ENCODE measurements around the gene ATG12.
"Not testable (repeated sequence)": the region's sequence is repeated elsewhere in the genome, so short reads cannot be mapped to it uniquely, and the experiment has no call there.

ATG12 gene

DNA sequence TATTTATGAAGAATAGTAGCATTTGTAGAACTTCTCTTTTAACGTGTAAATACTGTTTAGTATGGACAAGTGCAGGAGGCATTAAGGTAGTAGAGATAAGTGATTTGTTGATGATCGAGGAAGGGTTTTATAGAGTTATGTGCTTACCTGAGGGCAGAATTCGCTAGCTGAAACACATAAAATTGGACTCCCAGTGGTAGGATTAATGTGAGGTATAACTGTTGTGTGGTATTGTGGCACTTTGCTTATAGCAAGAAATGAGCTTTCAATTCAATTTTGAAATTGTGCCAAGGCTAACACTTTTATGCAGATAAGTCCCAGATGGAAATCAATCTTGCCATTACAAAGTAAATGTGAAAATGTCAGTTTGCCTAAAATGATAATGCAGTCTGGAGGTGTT, 1.6 kb upstream of the ATG12 start:
- DNase-seq (ENCODE audit: low read depth in 2 of 2) = no peak

DNA sequence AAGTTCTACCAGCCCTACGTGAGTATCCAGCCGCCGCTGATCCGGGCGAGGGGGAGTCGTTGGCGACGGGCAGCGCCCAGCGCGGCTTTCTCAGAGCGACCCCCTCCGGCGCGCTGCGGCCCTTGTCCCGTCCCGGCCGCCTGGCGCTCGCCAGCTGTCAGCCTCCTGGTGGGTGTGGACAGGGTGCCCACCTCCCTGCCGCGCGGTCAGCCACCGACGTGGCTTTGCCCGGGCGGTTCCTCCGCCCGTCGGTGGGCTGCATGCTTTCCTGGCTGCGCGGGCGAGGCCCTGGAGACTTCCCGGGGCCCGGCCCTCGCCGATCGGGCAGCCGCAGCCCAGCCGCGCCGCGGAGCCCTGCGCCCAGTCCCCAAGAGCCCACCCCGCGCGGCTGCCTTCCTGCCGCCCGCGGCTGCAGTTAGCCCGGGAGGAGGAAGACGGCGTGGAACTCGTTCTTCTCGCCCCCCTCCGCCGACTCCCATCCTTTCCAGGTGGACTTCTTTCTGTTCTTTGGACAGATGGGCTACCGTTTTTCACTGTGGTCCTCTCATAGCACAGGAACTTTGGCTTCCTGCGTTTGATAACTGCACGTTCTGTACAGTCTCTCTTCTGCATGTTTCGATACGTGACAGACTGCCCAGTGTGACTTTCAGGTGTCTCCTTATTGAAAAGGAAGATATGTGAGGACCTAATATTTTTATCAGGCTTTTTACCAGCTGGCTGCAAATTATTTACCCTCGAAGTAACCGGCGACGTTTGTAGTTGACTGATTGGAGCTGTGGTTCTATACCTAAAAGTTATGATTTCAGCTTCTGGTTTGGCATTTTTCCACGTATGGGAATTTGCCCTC, 947 bp upstream of the ATG12 start:
- no peak for DNase-seq (ENCODE audit: low read depth in 2 of 2)

DNA sequence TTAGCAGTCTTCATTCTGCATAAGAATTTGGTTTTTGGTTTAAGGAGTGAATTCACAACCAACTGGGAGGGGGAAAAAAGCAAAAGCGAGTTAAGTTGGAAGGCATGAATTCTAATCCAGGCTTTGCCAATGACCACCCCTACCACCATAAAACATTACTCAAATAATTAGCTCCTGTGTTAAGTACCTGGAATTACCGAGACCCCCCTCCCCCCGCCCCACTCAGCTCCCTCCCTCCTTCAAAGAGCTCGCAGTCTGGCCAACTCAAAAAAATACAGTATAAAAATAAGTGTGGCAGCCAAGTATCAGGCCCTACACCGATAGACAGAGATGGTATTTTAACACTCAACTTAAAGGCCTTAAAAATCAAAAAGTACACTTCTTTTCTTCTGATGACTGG, 492 bp downstream of the ATG12 start:
- DNase-seq (ENCODE audit: low read depth in 2 of 2) = no peak

DNA sequence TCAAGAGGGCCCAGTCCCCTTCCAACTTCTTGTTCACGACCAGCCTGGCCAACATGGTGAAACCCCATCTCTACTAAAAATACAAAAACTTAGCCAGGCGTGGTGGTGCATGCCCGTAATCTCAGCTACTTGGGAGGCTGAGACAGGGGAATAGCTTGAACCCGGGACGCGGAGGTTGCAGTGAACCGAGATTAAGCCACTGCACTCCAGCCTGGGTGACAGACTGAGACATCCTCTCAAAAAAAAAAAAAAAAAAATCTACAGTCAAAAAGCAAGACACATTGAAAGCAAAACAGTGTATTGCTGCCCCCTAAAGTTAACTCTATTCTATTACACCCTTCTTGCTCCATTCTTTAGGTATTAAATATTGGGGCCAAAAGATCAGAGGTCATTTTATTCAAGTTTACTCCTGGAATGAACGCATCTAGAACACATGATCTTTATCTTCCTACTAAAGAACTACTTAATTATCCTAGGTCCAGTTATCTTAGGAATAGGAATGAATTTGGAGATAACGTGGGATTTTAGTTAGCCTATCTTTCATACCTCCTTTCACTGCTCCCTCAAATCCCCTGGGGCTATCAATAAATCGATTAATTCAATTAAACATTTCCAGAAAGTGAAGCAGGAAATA, 2.4 kb downstream of the ATG12 start:
- no peak for DNase-seq (ENCODE audit: low read depth in 2 of 2)

DNA sequence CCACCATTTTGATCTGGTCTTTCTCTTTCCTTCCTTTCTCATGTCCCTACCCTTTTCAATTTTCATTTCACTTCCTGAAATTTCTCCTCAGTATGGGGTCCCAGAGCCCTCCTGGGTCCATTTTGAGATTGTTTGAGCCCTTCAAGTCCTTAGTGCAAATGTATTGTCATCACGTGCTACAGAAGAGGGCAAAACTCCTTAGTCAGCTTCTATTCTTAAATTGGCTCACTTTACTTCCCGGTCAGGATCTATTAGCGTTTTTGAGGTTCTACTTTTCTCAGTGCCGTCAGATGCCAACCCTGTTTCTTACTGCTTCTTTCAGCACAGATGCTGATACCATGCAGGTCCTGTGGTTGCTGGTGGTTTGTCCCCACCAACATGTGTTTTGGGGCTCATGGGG, 5.9 kb downstream of the ATG12 start:
- DNase-seq (ENCODE audit: low read depth in 2 of 2) = no peak

DNA sequence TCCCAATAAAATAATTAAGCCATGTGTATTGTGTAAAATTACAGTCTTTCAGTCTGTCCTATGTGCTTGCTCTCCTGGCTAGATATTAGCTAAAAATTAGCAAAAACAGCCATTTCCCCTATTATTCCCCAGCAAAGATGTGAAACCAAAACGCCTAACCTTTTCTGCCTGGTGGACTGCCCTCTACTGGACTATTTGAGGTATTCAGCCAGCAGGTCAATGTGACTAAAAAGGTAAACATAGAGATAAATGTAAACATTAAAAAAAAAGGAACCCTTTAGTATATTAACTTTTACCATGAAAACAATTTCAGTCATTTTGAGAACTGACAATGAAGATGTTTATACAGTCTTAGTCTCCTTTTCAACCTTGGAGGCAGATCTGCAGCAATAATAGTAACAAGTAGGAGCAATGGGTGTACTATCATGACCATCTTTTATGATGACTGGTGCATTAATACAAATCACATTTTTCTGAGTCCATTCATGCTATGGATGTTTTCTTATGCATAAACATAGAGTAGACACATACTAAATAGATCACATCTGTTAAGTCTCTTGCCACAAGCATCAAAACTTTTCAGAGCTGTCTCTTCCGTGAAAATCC, 10.1 kb downstream of the ATG12 start:
- no peak for DNase-seq (ENCODE audit: low read depth in 2 of 2)

DNA sequence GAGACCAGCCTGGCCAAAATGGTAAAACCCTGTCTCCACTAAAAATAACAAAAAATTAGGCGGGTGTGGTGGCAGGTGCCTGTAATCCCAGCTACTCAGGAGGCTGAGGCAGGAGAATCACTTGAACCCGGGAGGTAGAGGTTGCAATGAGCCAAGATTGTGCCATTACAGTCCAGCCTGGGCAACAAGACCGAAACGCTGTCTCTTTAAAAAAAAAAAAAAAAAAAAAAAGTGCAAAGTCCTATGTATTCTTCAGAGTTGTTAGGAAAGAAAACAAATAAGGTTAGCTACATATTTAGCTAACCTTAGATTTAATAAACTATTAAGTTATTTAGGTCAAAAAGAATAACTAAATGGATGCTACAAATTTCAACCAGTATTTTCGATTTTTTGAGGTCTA, 11.5 kb downstream of the ATG12 start:
- no peak for DNase-seq (ENCODE audit: low read depth in 2 of 2)

DNA sequence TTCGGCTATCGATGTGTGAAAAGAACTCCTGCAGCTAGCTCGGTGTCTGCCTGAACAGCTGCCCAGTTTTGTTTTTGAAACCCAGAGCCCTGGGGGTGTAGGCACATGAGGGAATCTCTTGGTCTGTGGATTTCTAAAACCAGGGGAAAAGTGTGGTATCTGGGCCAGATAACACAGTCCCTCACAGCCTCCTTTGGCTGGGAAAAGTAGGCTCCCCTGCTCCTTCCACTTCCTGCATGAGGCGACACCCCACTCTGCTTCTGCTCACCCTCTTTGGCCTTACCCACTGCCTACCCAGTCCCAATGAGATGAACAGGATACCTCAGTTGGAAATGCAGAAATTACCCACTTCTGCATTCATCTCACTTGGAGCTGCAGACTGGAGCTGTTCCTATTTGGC, 15.4 kb downstream of the ATG12 start:
- DNase-seq (ENCODE audit: low read depth in 2 of 2) = no peak

DNA sequence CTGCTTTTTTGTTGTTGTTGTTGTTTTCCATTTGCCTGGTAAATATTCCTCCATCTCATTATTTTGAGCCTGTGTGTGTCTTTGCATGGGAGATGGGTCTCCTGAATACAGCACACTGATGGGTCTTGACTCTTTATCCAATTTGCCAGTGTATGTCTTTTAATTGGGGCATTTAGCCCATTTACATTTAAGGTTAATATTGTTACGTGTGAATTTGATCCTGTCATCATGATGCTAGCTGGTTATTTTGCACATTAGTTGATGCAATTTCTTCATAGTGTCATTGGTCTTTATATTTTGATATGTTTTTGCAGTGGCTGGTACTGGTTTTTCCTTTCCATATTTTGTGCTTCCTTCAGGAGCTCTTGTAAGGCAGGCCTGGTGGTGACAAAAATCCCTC, 16.4 kb downstream of the ATG12 start:
- DNase-seq (ENCODE audit: low read depth in 2 of 2) = not testable (repeated sequence)

DNA sequence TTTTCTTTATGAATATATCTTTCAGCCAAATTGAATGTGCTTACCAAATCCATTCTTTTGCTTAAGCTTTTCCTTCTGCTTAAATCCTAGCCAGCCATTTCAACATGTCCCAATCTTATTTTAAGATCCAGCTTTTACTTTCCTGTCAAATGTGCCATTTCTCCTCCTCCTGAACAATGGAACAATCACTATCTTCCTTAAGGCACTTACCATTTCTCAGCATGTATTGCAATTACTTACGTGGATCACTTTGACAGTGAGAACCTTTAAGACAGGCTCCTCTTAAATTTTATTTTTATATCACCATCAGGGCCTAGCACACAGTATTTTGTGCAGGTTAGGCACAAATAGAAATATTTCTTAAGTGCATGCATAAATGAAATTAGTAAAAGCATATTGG, 20.5 kb downstream of the ATG12 start:
- no peak for DNase-seq (ENCODE audit: low read depth in 2 of 2)

DNA sequence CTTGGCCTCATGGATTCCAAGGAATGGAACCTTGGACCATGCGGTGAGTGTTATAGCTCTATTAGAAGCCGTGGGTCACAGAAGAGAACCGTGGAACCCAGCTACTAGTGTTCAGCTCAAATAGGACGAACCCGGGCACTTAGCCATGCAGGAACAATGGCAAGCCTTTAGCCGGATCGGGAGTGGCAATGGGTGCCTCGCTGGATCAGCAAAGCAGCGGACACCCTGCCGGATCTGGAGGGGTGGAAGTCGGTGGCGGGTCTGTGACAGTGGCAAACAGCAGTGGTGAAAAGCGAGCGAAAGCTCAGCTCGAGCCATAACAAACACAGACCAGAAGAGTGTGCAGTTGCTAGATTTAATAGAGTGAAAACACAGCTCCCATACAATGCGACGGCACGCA, 22.5 kb downstream of the ATG12 start:
- no peak for DNase-seq (ENCODE audit: low read depth in 2 of 2)

DNA sequence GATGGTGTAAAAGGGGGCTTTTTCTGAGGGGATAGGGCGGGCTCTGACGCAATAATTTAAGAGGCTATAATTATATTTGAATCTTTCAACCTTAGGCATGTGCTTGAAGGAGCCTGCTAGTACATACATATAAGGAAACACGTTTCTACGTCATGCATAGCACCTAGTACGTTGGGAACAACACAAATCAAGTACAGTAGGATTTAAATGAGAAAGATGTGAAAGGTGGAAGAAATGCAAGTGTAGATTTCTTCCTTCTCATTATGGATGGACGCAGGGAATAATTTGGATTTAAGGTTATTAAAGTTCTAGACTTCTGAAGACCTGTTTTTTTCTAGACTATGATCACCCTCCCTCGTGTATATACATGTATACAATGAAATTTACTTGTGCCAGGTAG, 24.0 kb downstream of the ATG12 start:
- no peak for DNase-seq (ENCODE audit: low read depth in 2 of 2)

DNA sequence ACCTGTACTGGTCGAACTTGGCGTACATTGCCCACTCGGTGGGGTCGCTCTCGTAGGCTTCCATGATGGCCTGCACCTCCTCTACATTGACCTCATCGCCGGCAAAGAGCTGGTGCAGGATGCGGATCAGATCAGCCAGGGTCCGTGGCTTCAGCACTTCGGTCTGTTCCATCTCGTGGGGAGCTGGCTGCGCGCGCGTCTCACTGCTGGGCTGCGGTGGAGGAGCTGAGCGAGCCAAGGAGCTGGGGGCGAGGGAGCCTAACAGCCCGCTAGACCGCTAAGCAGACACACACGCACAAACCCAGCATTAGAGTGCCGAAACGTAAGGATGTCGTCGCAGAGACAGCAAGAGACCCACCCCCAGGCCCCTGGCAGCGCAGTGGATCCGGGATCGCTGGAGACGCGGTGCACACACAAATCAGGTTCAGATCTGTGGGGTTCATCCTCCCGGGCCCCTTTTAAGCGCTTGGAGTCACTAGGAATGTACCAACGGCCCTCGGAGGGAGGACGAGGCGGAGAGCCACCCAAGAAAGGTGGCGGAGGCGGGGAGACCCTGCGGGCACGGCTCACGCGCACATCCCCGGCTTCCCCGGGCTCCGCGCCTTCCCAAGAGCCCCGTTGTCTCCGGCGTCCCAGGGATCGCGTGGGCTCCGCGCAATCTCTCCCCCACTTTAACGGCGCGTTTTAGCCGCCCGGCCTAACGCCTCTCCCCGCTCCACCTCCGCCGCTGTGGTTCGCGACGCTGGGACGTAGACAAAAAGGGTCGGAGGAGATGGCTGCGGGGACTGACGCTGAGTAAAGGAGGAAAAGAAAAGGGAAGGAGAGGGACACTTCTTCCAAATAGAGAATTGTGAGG, 24.9 kb downstream of the ATG12 start, which contains the start of gene CDO1:
Gene CDO1 (minus strand): TSS at position 434 of the 856 bp plus-strand sequence. CDS start 262 bp downstream, at position 172.
- no peak for DNase-seq (ENCODE audit: low read depth in 2 of 2)

DNA sequence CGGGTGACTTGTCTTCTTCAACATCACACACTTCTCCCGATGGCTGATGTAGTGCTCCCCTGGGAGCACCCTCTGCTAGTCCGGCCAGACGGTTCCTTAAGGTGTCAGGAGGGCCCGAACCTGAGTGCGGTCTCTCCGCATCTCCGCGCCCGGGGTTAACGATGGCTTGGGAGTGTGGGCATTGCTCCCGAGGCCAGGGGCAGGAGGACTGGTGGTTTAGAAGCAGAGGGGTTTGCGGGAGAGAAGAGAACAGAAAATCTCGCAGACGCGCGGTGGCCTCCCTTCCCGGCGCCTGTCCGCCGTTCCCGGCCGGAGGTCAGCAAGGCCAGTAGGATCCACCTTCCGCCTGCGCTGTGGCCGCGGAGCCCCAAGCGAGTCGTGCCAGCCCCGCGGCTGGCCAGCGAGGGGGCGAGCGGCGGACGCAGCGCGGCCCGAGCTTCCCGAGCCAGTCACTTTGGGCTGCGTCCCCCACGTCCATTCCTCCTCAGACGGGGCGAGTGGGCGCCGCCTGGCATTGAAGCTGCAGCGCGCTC, 25.6 kb downstream of the ATG12 start:
- DNase-seq (ENCODE audit: low read depth in 2 of 2) = no peak

DNA sequence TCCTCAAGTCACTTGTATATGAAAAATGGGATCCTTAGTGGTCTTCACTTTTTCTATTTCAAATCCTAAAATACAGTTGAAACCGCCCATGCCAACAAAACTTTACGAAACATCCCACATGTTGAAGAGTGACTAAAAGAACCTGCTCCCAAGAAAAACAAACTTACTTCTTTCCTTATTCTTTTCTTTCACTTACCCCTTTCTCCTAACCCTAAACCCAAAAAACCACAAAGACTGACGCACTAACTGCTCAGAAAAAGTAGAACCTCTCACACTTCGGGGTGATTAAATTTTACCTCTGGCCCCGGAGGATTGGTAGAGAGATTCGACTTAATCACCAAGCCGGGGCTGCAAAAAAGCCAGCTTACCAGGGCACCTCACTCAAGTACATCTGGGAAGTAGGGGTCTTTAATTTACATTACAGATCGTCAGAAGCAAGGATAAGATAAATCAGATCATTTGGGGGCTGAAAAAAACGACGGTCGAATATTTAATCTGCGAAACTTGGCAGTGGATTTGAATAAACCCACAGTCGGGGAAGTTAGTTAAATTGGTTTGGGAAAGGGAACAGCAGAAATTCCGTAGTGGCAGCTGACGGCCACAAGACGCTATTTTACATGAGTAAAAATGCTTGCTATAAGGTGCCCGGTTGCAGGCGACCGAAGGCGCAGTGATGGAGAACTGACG, 26.2 kb downstream of the ATG12 start:
- no peak for DNase-seq (ENCODE audit: low read depth in 2 of 2)

DNA sequence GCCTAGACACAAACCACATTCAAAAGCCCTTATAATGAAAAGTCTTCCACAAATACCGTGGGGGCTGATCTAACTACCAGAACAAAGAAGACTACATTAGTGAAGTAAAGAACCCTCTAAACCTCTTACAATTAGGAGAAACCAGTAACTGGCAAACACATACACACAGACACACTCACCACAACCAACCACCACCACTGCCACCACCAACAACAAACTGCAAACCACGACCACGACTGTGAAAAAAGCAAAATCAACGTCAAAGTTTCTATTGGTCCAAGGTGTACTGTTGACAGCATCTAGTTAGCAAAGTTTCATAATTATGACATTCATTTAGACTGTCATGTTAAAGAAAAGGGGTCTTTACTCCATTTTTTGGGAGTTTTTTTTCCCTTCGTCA, 27.6 kb downstream of the ATG12 start:
- DNase-seq (ENCODE audit: low read depth in 2 of 2) = no peak

DNA sequence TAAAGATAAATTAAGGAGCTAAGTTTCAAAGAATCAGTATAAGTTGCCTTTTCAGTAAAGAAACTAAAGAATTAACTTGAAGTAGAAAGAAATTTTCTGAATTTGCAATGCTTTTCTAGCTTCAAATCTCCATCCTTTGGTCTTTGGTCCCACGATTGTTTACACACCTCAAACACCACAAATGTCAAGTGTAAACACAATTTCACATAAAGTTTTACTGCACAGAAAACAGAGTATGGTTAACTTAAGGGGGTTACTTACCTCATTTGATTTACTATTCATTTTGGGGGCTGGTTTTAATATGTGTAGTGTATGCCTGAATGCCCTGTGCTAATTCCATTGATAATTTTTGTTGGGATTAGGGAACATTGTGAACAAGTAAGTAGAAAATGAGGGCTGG, 29.0 kb downstream of the ATG12 start:
- DNase-seq (ENCODE audit: low read depth in 2 of 2) = no peak

DNA sequence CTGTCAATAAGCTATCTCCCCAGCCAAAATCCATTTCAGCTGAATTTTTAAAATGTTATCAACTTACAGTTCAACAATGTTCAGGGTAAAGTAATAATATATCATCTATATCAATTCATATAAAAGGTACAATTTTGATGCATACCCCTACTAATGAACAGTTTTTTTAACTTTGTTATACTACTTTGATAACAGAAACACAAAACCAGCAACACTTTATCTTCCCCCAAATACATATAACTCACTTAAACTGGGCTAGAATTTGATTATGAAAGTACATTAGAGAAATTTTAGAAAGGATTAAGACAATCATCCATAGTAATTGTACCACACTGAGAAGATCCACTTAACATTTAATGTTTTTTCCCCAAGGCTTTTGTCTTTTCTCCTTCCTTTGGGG, 30.0 kb downstream of the ATG12 start:
- DNase-seq (ENCODE audit: low read depth in 2 of 2) = no peak

DNA sequence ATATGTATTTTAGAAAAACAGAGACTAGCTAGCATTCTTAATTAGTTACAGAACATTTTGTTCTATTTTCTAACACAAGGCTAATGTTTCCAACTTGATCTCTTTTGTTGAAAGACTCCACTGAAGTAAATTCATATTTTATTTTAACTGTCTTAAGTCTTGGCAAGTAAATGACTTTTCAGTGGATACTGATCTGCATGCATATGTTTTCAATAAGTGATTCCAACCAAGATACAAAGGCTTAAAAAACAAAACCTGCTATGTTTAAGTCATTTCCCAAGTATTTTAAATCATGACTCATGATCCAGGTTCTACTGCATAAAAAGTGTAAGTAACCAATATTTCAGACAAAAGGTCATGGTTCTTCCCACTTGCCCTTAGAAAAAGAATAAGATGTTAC, 30.6 kb downstream of the ATG12 start:
- no peak for DNase-seq (ENCODE audit: low read depth in 2 of 2)

DNA sequence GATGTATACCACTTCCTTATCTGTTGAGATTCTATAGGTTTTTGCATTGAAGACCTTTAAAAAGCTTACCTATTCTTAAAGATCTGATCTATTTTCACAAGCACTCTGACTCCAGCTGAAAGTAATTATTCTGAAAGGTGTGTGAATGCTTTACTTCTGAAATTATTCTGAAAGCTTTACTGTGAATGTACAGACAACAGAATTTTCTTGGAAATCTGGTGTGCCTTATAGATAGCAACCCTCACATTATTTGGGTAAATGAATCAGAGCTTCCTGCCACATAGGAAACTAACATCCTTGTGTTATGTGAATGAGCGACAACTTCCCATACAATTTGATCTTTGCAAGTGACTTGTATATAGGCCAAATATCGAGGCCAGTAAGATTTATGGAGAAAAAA, 31.4 kb downstream of the ATG12 start:
- DNase-seq (ENCODE audit: low read depth in 2 of 2) = no peak

DNA sequence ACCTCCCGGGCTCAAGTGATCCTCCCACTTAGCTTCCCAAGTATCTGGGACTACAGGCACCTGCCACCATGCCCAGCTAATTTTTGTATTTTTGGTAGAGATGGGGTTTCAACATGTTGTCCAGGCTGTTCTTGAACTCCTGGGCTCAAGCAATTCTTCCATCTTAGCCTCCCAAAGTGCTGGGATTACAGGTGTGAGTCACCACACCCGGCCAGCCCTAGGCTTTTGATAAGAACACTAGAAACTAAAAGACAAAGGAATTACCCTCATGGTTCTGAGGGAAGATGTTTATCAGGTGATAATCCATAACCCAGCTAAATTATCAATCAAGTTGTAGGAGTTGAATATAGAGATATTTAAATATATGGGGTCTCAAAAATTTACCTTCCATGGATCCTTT, 33.3 kb downstream of the ATG12 start:
- not testable (repeated sequence) for DNase-seq (ENCODE audit: low read depth in 2 of 2)

All from stimulated activated CD4-positive, alpha-beta T cell treated with anti-CD3 and anti-CD28 coated beads, Interleukin-4, amount 100 ng/mL, for 48 hours (primary cell).